ENCODE results near the gene THAP7. TPM values are rescaled to one million over a fixed set of nuclear protein-coding genes. Genes with fewer than 3 reads are reported as not detected.

THAP7 gene
- total RNA-seq, 1 experiment from 2014 or later = 27.7 TPM

DNA sequence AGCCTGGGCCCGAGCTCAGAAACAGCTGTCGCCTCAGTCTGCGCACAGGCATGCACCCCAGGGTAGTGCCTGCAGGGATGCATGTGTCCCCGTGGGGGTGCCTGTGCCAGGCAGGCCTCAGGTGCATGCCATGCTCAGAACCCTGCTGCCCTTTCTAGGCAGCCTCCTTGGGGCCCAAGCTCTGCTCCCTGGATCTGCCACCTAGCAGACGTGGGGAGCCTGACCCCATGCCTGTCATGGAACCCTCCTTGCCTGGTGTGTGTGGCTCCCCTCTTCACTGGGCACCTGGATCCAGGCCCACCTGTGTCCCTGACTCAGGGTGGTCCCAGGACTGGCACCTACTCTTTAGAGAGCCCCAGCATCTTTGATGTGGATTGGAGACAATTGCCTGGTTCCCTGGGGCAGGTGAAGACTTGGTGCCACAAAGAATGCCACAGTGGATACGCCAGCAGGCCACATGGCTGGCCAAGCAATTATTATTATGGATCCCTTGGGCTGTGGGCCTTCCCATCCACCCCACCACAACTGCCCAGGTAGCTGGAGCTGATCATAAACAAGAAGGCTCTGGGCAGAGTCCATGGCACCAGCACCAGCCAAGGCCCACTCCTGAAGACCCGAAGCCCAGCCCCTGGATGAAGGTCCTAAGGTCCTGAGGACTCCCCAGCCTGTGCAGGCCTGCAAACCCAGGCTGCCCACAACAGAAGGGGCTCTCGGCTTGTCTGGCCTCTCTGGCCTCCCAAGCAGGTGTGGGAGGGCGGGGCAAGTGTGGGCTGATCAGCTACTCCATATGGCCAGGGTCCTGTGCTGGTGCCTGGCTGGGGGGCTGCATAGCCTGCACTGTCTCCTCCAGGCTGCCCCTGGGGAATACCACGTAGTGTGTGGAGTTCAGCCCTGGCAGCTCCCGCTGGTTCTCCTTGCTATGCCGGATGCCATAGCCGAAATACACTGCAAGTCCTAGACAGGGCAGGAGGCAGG is 26.6 kb upstream of the THAP7 start:
- no peak overlapping the region for H3K4me3 ChIP-seq (replicated peaks in 1 of 2; ENCODE audit: low read depth in 1 of 2, low read length in 2 of 2)
- no peak overlapping the region for H3K9ac ChIP-seq (ENCODE audit: low read length)
- H3K9me2 ChIP-seq (ENCODE audit: insufficient read depth) = no peaks in the 10 kb centered on the region
- H4K20me1 ChIP-seq (ENCODE audit: insufficient read depth) = no peaks in the 10 kb centered on the region
- H3K27ac ChIP-seq (ENCODE audit: low read depth, low read length) = no peak overlapping the region
- TF ChIP-seq SRF (IDR thresholded peaks at IDR 0.05; ENCODE audit: low read depth) (no peak), ZFX (IDR thresholded peaks at IDR 0.05) (no peak), FOSL1 (IDR thresholded peaks at IDR 0.05; ENCODE audit: low read depth) (no peak), ZNF274 (IDR thresholded peaks at IDR 0.05; ENCODE audit: low read depth, low read length) (no peak), ELF1 (IDR thresholded peaks at IDR 0.05; ENCODE audit: borderline replicate concordance, low read depth) (no peak), RAD21 (IDR thresholded peaks at IDR 0.05; ENCODE audit: low read depth) (no peak), CTCF (IDR thresholded peaks at IDR 0.05 in 2 of 3, conservative IDR thresholded peaks at IDR 0.05 in 1 of 3; ENCODE audit: borderline replicate concordance in 1 of 3, insufficient read depth in 1 of 3, low read depth in 2 of 3, low read length in 2 of 3) (no peak), EZH2 (IDR thresholded peaks at IDR 0.05) (no peak), CEBPB (IDR thresholded peaks at IDR 0.05; ENCODE audit: low read depth) (no peak), EGR1 (IDR thresholded peaks at IDR 0.05; ENCODE audit: low read depth) (no peak), POLR2AphosphoS5 (IDR thresholded peaks at IDR 0.05; ENCODE audit: low read depth, low read length) (no peak), YY1 (IDR thresholded peaks at IDR 0.05; ENCODE audit: extremely low read depth, insufficient replicate concordance, low read depth, low read length) (no peak), JUND (IDR thresholded peaks at IDR 0.05) (no peak), SIN3A (IDR thresholded peaks at IDR 0.05; ENCODE audit: low read depth) (no peak), REST (IDR thresholded peaks at IDR 0.05; ENCODE audit: low read depth) (no peak), POLR2A (IDR thresholded peaks at IDR 0.05; ENCODE audit: borderline replicate concordance, extremely low read depth, insufficient read depth, insufficient read length) (no peak), EZH2phosphoT487 (IDR thresholded peaks at IDR 0.05; ENCODE audit: borderline replicate concordance) (no peak)
- TF ChIP-seq, protein P1, sequence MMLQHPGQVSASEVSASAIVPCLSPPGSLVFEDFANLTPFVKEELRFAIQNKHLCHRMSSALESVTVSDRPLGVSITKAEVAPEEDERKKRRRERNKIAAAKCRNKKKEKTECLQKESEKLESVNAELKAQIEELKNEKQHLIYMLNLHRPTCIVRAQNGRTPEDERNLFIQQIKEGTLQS (IDR thresholded peaks at IDR 0.05) = no peak
- TF ChIP-seq, protein P2, sequence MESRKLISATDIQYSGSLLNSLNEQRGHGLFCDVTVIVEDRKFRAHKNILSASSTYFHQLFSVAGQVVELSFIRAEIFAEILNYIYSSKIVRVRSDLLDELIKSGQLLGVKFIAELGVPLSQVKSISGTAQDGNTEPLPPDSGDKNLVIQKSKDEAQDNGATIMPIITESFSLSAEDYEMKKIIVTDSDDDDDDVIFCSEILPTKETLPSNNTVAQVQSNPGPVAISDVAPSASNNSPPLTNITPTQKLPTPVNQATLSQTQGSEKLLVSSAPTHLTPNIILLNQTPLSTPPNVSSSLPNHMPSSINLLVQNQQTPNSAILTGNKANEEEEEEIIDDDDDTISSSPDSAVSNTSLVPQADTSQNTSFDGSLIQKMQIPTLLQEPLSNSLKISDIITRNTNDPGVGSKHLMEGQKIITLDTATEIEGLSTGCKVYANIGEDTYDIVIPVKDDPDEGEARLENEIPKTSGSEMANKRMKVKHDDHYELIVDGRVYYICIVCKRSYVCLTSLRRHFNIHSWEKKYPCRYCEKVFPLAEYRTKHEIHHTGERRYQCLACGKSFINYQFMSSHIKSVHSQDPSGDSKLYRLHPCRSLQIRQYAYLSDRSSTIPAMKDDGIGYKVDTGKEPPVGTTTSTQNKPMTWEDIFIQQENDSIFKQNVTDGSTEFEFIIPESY (IDR thresholded peaks at IDR 0.05; ENCODE audit: extremely low read depth, insufficient replicate concordance, low read length) = no peak
- DNase-seq (ENCODE audit: low read depth, low spot score) (no peak), ATAC-seq (no peak)
- H3K27me3 ChIP-seq (ENCODE audit: insufficient read depth, low read length) = no peaks in the 10 kb centered on the region
- intact Hi-C loops (cut with micrococcal nuclease) = no loop called here
- no peaks in the 10 kb centered on the region for H3K79me2 ChIP-seq (ENCODE audit: insufficient read depth, low read length)
- no TSS peak for BruUV-seq (replicated peaks)
- ChIA-PET RAD21 (ENCODE audit: low non-redundant PET in 1 of 2, low total read pairs in 2 of 2, uncharacterized antibody in 2 of 2, unreplicated experiment in 2 of 2) (no interaction called here), CTCF (no interaction called here), POLR2A (no interaction called here)
- H3K36me3 ChIP-seq (ENCODE audit: control insufficient read depth in 1 of 2, insufficient read depth in 2 of 2, low read length in 2 of 2) = no peaks in the 10 kb centered on the region
- H2AFZ ChIP-seq (ENCODE audit: low read depth, low read length, poor library complexity, severe bottlenecking) = no peak overlapping the region
- no peak overlapping the region for H3K4me2 ChIP-seq (ENCODE audit: low read length)
- H3K9me3 ChIP-seq (ENCODE audit: control insufficient read depth in 1 of 2, insufficient read depth in 1 of 2, low read depth in 1 of 2, low read length in 2 of 2) = no peaks in the 10 kb centered on the region
- no peaks in the 10 kb centered on the region for H3K4me1 ChIP-seq (ENCODE audit: control insufficient read depth in 1 of 2, insufficient read depth in 2 of 2, low read length in 2 of 2)

Measured in HCT116 (cell line).